EL (cell line): ENCODE data around the gene TGFB2.

Source experiments
- DNase-seq: peaks from one replicate; pipeline ENCODE4 v3.0.0-alpha.2; 2016

TGFB2 gene

GRCh38 chr1:218362418-218363076 is 17.4 kb downstream of the TGFB2 start:
- no peak for DNase-seq

DNA sequence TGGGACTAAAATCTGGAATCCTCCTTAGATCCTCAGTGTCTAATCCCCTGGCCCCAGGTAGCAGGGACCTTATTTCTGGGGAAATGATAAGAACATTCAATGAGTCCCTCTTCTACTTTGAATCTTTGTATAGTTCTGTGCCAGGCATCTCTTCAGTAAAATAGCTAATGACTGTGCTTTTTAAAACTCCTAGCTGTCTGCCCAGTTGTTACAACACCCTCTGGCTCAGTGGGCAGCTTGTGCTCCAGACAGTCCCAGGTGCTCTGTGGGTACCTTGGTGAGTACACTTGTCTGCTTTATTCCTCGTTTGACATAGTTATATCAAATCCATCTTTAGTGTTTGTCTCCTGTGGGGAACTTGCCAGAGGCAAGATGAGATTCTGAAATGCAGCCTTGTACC is 18.0 kb downstream of the TGFB2 start:
- no peak for DNase-seq

DNA sequence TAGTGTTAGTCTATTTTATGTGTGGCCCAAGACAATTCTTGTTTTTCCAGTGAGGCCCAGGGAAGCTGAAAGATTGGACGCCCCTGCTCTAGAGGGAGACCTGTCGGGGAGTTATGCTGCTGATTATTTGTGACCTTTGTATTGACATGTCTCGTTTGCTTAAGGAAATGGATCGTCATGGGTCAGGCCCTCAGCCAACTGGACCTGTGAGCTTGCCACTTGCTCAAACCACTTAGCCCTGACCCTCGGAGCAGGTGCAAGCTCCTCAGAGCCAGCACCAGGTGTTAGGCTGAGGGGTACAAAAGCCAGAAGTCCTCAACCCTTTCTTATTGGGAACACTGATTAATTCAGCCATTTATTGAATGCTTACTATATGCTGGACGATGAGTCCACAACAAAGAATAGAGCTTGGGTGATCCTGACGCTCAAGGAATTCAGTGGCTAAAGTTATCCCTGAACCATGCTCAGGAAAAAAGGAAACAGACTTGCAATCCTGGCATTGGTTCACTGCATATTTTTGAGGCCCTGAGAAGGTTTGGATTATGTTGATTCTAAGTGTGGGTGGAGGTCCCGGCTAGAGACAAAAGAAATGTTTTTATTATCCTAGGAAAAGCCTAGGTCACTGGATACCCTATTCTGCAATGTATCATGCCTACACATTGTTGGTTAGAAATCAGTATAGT is 19.0 kb downstream of the TGFB2 start:
- DNase-seq: no peak

DNA sequence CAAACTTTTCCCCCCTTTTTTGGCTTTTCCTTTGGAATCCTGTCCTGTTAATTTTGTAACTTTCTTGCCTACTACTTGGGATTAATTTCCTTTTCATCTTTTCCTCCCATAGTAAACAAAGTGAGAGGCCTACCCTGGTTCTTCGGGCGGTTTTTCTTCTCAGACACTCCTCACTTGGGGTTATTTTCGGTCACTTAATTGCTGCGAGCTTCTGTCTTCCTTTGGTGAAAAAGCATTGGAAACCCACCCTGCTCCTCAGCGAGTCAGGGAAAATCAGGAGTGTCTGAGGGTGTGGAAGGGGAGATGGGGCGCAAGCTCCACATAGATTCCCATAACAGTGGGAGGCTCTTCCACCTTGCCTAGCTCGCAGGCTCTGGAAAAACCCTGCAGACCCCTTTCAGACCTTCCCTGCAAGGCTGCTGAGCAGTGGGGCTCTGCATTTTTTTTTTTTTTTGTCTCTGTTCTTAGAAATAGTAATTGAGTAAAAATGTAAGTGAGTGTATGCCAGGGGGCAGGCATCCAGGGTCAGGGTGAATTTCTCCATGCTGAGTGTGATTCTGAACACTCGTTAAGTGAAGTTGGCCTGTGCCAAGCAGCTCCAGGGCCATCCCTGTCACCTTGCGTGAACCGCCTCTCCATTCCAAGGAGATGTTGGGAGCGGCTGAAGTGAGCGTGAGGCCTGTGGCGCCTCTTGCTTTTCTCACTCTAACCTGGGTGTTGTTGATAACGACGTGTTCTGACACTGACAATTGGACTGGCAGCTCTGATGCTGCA is 20.3 kb downstream of the TGFB2 start:
- peak; percentile 45 for DNase-seq

- no peak for DNase-seq
Observed at GRCh38 chr1:218366322-218367052, 21.4 kb downstream of the TGFB2 start.

GRCh38 chr1:218367118-218367517 is 22.0 kb downstream of the TGFB2 start:
- no peak for DNase-seq

GRCh38 chr1:218368686-218369085 is 23.6 kb downstream of the TGFB2 start:
- DNase-seq: no peak

GRCh38 chr1:218369688-218370511 is 24.8 kb downstream of the TGFB2 start:
- DNase-seq: peak; percentile 62

- DNase-seq: no peak
Observed at GRCh38 chr1:218371927-218372672, 27.0 kb downstream of the TGFB2 start.

DNA sequence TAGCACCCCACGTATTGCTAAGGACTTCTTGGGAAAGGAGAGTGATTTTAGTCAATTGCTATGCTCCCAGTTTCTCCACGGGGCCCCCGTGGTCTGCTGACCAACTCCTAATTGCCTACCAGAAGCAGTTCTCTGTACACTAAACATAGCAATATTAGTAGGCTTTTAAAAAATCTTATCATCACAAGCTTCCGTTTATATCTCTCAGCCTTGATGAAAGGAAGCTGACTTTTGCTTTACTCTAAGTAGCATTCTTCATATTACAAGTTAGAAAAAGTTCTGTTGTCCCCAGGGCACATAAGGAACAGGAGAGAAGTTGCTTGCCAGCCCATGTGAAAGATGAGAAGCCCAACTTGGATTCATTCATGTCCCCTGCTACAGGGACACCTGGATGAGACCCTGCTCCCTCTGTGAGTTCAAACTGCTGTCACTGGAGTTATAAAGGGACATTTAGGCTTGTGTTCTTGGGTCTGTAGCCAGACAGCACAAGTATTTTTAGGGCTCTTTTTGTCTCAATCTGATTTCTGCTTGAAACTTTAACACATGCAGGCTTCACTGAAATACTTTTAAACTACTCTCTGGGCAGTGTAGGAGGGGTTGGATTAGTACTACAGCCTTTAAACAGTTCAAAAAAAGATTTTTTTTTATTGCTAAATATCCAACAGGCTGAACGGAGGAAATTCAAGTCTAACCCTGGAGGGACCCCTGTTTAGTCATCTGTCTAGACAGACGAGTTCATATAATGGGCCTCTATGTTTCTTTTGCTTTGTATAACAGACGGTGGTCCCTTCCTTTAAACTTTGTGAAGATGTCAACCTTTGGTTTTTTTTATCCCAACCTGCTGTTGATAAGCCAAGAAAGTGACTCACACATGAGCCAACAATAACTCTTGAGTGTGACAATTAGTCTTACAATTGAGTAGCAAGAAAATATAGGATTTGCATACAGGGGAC is 29.5 kb downstream of the TGFB2 start:
- DNase-seq: peak; percentile 60

- DNase-seq: no peak
Observed at GRCh38 chr1:218376722-218377121, 31.6 kb downstream of the TGFB2 start.

DNA sequence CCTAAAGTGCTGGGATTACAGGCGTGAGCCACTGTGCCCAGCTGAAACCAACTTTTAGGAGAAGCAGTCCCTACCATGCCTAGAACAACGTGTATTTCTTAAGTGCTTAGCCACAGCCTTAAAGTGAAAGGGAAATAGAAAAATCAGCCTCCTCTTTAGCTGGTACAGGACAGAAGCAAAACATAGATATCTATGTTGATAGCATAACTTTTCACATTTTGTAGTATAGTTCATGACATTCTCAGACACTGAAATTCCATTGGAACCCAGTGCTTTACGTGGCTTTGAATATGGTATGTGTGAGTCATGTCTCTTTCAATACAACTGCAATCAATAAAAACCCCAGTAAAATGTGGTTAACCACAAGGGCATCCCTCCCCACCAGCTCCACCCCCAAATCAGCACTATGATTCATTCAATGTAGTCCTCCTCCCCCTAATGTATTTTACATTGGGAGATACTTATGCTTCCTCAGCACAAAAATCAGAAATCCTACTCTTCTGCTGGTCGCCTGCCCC is 32.1 kb downstream of the TGFB2 start:
- peak; percentile 98 for DNase-seq

GRCh38 chr1:218380125-218380977 is 35.2 kb downstream of the TGFB2 start:
- peak; percentile 94 for DNase-seq

DNA sequence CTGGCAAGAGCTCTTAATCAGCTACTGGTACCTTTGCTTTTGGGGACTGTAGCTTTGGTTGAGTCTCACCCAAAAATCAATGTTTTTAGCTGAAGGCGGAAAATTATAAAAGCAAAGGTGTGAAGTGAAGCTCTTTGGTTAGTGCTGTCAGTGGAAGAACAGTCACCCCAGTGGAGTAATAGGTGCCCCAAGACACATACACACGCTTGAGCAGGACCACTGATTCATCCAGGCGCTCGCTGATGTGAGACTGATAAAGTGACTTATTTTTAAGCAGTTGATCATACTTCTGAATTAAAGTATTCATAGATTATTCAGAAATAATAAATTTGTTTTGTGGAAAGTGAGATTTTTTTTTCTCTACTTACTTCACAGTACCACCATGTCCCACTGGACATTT is 37.1 kb downstream of the TGFB2 start:
- no peak for DNase-seq

DNA sequence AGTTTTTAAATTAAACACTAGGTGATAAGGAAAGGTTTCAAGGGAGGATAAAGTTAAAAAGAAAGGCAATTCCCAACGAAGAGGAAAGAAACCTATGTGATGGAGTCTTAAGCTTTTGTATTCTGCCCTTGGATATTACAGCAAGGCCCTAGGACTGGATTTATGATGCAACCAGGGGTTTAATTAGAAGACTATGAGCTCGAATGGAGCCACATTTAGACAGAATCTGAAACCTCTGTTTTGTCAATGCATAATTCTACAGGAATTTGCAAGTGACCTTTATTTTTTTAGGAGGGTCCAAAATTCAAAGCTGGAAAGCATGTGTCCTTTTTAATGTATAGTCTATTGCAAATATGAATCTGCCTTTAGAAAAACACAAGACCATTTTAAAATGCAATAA is 37.9 kb downstream of the TGFB2 start:
- peak; percentile 31 for DNase-seq

GRCh38 chr1:218383681-218384080 is 38.5 kb downstream of the TGFB2 start:
- DNase-seq: no peak

- peak; percentile 65 for DNase-seq
Observed at GRCh38 chr1:218384581-218384993, 39.5 kb downstream of the TGFB2 start.

DNA sequence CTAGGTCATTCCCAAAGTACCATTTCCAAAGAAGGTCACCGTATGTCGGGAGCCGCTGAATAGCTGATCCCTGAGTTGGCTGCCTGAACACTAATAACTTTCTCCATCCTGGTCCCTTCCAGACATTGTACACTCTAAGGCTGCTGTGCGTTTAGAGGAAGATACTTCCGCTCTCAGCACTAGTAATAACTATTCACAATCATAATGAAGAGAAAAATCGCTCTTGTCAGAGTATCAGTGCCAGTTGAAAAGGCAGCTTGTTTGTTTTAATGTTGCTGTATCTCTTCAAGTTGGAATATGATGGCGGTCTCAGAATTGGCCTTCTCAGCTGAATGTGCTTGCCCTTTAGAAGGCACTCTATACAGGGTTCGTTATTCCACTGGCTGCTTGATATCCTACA is 43.5 kb downstream of the TGFB2 start:
- no peak for DNase-seq

DNA sequence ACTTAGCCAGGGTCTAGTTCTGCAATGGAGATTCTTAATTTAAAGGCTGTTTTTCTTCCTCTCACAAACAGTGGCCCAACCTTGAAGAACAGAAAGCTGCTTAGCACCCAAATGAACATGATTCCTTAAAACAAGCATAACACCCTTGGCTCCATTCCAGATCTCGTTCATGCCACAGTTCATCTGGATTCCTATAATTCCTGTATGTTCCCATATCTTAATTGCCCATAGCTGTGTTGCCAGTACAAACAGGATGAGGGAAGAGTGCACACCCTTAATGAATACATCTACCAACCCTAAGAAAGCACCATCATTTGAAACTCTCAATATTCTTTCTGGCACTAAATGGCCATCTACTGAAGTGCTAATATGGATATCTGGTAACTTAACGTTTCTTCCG is 45.5 kb downstream of the TGFB2 start:
- peak; percentile 80 for DNase-seq
